H1 (cell line): ENCODE measurements around the gene PLEKHH2. TPM values are rescaled to one million over a fixed set of nuclear protein-coding genes. Genes with fewer than 3 reads are reported as not detected.

Experiments
- BACH1 ChIP-seq: IDR thresholded peaks from 2 replicates; pipeline ENCODE4 v1.6.1; 2012; ENCODE audit warnings: low read length, improper control_type of control experiment
- CBX8 ChIP-seq: fragments of 300-800, 300-1000 bp; sonication (generic); IDR thresholded peaks from 2 replicates; pipeline ENCODE4 v1.7.1; 2016; ENCODE audit warnings: low read depth, low read length, borderline replicate concordance
- EGR1 ChIP-seq: IDR thresholded peaks from 2 replicates; pipeline ENCODE4 v1.6.1; 2011; ENCODE audit warnings: low read depth, low read length, borderline replicate concordance
- FOSL1 ChIP-seq: IDR thresholded peaks from 2 replicates; pipeline ENCODE4 v1.6.1; 2011; ENCODE audit warnings: mild to moderate bottlenecking, low read depth, low read length, moderate library complexity; ENCODE audit not compliant: insufficient read depth
- HDAC6 ChIP-seq: IDR thresholded peaks from one replicate; pipeline ENCODE4 v1.7.1; 2012; ENCODE audit warnings: low read depth, mild to moderate bottlenecking, inconsistent platforms, low read length, moderate library complexity
- JUN ChIP-seq: IDR thresholded peaks from 2 replicates; pipeline ENCODE4 v1.6.1; 2011; ENCODE audit warnings: low read depth, mild to moderate bottlenecking, improper control_type of control experiment, low read length
- KDM4A ChIP-seq: IDR thresholded peaks from one replicate; pipeline ENCODE4 v1.7.1; 2012; ENCODE audit warnings: low read depth, mild to moderate bottlenecking, moderate library complexity, low read length, inconsistent platforms; ENCODE audit not compliant: severe bottlenecking
- KDM5A ChIP-seq: fragments of 200-600 bp; IDR thresholded peaks from 2 replicates; pipeline ENCODE4 v1.7.1; 2012; ENCODE audit warnings: mild to moderate bottlenecking, low read length, inconsistent platforms, mixed read lengths
- MAFK ChIP-seq: IDR thresholded peaks from 2 replicates; pipeline ENCODE4 v1.6.1; 2012; ENCODE audit warnings: low read depth, mild to moderate bottlenecking, improper control_type of control experiment, low read length
- NRF1 ChIP-seq: IDR thresholded peaks from 2 replicates; pipeline ENCODE4 v1.6.1; 2011; ENCODE audit warnings: mild to moderate bottlenecking, low read depth, low read length, improper control_type of control experiment
- POLR2AphosphoS5 ChIP-seq: IDR thresholded peaks from 2 replicates; pipeline ENCODE4 v1.6.1; 2011; ENCODE audit warnings: low read depth, low read length
- RXRA ChIP-seq: IDR thresholded peaks from 2 replicates; pipeline ENCODE4 v1.6.1; 2011; ENCODE audit warnings: low read depth, mild to moderate bottlenecking, low read length, moderate library complexity; ENCODE audit not compliant: insufficient read depth
- SIN3A ChIP-seq, 2 experiments: IDR thresholded peaks in 1 of 2; conservative IDR thresholded peaks in 1 of 2; 2 replicates each; pipeline ENCODE4 v1.6.1; 2011 to 2012; ENCODE audit warnings: low read length in 2 of 2, improper control_type of control experiment in 1 of 2, low read depth in 1 of 2, mild to moderate bottlenecking in 1 of 2
- SP2 ChIP-seq: IDR thresholded peaks from 2 replicates; pipeline ENCODE4 v1.6.1; 2012; ENCODE audit warnings: mild to moderate bottlenecking, low read length, inconsistent platforms
- SP4 ChIP-seq: IDR thresholded peaks from 2 replicates; pipeline ENCODE4 v1.6.1; 2012; ENCODE audit warnings: low read length, inconsistent platforms
- polyA plus RNA-seq, 7 experiments: library from polyadenylated mRNA; depleted of rRNA in 3 of 7; stranded (reverse) in 5 of 7; unstranded in 2 of 7; fragments of >200 nt in 5 of 7; fragments of 200-250 nt in 2 of 7; gene quantifications; 1 replicate in 5 of 7; 2 replicates in 1 of 7; 4 replicates in 1 of 7; pipeline versions ENCODE4 v1.2.1 to v1.2.3, GENCODE V29; 2011 to 2013; ENCODE audit warnings: missing spikeins in 2 of 7, mixed read lengths in 2 of 7
- total RNA-seq: library from RNA; stranded (reverse); fragmentation: NEBNext Ultra II Directional; extraction: Animal tissue kit (Norgen Biotek cat#: 25700); gene quantifications from 2 replicates; pipeline ENCODE4 v1.2.1, GENCODE V29; 2021
- TF ChIP-seq, protein P1 (sequence below): IDR thresholded peaks from 2 replicates; pipeline ENCODE4 v1.6.1; 2011; ENCODE audit warnings: low read depth, mild to moderate bottlenecking, low read length; ENCODE audit not compliant: insufficient read depth
- TF ChIP-seq, protein P2 (sequence below): IDR thresholded peaks from 2 replicates; pipeline ENCODE4 v1.6.1; 2011; ENCODE audit warnings: low read length, improper control_type of control experiment

Gene PLEKHH2
- total and polyA plus RNA-seq, 2 of the 8 experiments (the other 6 are each of a cell fraction or from before 2014, with no cell fraction given): 2.2 to 5.0 TPM

DNA sequence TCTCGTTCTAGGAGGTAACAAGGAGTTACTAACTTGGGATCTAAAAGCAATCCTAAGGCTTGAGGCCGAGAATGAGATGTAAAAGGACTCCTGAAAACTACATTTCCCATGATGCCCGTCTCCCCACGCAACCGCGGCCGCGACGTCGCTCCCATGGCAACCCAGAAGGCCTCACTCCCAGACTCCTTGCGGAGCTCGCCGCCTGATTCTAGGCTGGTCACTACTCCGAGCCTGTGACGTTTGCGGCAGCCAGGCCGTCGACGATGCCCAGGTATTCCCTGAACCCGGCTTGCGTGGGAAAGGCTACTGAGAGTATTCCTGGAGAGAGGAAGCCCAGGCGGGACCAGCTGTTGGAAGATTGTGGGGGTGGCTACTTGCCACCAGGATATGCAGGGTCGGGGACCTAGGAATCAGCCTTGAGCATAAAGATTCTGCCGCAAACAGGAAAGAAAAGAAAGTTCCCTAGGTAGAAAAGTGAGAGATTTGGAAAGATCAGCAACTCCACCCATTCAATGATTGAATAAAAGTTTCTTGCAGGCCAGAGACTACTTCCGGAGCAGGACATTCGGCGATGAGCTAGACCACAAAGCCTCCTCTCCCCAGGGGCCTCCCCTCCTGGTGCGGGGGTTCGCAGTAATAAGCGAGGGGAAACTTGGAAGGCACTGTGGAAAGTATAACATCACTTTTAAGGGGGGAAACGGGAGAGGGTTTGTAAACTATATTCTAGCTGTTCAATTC is 137.0 kb downstream of the PLEKHH2 start, which contains the start of gene DYNC2LI1 (continued):
- TF ChIP-seq KDM4A (peak; percentile 85), SIN3A (conservative IDR thresholded peaks at IDR 0.05 in 1 of 2, IDR thresholded peaks at IDR 0.05 in 1 of 2; ENCODE audit: low read depth in 1 of 2, low read length in 2 of 2) (peak; percentile 37 to 98; a peak in 2 of 4 replicates), POLR2AphosphoS5 (peak; percentile 65), RXRA (no peak), KDM5A (no peak), EGR1 (no peak), FOSL1 (no peak), BACH1 (no peak), SP4 (0 out of 2 replicates have a peak, but pooled peaks have one; percentile 49), HDAC6 (no peak), JUN (no peak), CBX8 (no peak), NRF1 (no peak), MAFK (no peak), SP2 (no peak)
- TF ChIP-seq, protein P1, sequence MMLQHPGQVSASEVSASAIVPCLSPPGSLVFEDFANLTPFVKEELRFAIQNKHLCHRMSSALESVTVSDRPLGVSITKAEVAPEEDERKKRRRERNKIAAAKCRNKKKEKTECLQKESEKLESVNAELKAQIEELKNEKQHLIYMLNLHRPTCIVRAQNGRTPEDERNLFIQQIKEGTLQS: peak; percentile 94
- TF ChIP-seq, protein P2, sequence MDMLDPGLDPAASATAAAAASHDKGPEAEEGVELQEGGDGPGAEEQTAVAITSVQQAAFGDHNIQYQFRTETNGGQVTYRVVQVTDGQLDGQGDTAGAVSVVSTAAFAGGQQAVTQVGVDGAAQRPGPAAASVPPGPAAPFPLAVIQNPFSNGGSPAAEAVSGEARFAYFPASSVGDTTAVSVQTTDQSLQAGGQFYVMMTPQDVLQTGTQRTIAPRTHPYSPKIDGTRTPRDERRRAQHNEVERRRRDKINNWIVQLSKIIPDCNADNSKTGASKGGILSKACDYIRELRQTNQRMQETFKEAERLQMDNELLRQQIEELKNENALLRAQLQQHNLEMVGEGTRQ: no peak
